OCI-LY7 (cell line): ENCODE data around the gene STK4.

Experiments used
- EZH2phosphoT487 ChIP-seq: fragments of 200-600 bp; sonication (generic); IDR thresholded peaks from 2 replicates; pipeline ENCODE4 v1.6.1; 2018; ENCODE audit warnings: low read depth, borderline replicate concordance, mild to moderate bottlenecking, mixed run types, antibody characterized with exemption, low read length, moderate library complexity, mixed read lengths
- TF ChIP-seq, protein P1 (sequence below): fragments of 200-600 bp; sonication (generic); conservative IDR thresholded peaks from 2 replicates; pipeline ENCODE4 v1.5.1; 2014; ENCODE audit warnings: mild to moderate bottlenecking, antibody characterized with exemption, low read length, moderate library complexity, mixed read lengths

DNA sequence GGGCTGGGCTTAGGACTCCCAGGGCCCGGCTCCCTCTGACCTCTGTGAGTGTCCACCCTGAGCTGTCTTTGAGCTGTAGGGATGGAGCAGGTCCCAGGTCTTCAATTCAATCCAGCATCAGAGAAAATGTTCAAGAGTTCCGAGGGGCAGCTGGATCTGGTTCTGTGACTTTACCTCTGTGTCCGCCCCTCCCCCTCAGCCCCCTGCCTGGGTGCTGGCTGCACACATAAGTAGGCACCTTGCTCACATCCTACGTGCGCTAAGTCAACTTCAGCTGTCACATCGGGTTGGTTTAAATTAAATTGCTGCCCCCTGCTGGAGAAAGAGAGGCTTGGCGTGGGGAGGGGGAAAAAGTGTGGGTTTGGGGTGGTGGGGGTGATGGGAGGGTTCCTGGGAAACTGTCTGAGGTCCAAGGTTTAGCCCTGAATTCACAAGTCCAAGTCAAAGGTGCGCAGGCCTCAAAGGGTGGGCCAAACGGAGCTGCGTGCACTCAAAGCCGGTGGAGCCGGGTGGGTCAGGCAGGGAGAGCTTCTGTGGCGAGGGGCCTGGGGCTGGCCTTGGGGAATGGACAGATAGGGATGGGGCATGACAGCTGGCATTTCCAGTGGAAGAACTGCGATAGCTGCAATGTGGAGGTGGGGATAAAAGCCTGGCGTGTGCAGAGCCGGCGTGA lies 145.6 kb downstream of the STK4 start:
- TF ChIP-seq, protein P1, sequence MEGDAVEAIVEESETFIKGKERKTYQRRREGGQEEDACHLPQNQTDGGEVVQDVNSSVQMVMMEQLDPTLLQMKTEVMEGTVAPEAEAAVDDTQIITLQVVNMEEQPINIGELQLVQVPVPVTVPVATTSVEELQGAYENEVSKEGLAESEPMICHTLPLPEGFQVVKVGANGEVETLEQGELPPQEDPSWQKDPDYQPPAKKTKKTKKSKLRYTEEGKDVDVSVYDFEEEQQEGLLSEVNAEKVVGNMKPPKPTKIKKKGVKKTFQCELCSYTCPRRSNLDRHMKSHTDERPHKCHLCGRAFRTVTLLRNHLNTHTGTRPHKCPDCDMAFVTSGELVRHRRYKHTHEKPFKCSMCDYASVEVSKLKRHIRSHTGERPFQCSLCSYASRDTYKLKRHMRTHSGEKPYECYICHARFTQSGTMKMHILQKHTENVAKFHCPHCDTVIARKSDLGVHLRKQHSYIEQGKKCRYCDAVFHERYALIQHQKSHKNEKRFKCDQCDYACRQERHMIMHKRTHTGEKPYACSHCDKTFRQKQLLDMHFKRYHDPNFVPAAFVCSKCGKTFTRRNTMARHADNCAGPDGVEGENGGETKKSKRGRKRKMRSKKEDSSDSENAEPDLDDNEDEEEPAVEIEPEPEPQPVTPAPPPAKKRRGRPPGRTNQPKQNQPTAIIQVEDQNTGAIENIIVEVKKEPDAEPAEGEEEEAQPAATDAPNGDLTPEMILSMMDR: peak; percentile 82
- no peak for TF ChIP-seq EZH2phosphoT487
